ENCODE results near the gene GPR55. TPM values are rescaled to one million over a fixed set of nuclear protein-coding genes. Genes with fewer than 3 reads are reported as not detected.

Gene GPR55
- total RNA-seq (under 1 TPM in 3 of 9 donors, not detected in 6; 0.08 to 0.18 (median 0.14) TPM), polyA plus RNA-seq (under 1 TPM in 2 of 3 donors, not detected in 1; 0.07 to 0.24 TPM)
- long read RNA-seq, donor 1, result 0 reads
- long read RNA-seq, donor 2, result 0 reads
- long read RNA-seq, donor 3, result 0 reads
- long read RNA-seq, donor 4, result 0 reads
- long read RNA-seq, donor 5, result 0 reads
- long read RNA-seq, donor 6, result 0 reads
- long read RNA-seq, donor 7, result 0 reads
- long read RNA-seq, donor 8, result 0 reads
- long read RNA-seq, donor 9, result 0 reads
- long read RNA-seq, donor 10, result 0 reads

- no peaks in the 10 kb centered on the region for H3K27me3 ChIP-seq
- H3K4me3 ChIP-seq, result no peak within 1 kb of the TSS
- no peaks in the 10 kb centered on the region for H3K36me3 ChIP-seq (replicated peaks in 1 of 2)
- no peak for DNase-seq
- intact Hi-C loops (cut with DNase I), result no loop called here
- no peak within 1 kb of the TSS for H3K27ac ChIP-seq
- no peaks in the 10 kb centered on the region for H3K9me3 ChIP-seq (replicated peaks in 1 of 3)
- 60 to 67% (median 64%) methylated on average over 16 to 26 of the region's 26 CpGs for WGBS, 4 donors
- TF ChIP-seq, protein P1, sequence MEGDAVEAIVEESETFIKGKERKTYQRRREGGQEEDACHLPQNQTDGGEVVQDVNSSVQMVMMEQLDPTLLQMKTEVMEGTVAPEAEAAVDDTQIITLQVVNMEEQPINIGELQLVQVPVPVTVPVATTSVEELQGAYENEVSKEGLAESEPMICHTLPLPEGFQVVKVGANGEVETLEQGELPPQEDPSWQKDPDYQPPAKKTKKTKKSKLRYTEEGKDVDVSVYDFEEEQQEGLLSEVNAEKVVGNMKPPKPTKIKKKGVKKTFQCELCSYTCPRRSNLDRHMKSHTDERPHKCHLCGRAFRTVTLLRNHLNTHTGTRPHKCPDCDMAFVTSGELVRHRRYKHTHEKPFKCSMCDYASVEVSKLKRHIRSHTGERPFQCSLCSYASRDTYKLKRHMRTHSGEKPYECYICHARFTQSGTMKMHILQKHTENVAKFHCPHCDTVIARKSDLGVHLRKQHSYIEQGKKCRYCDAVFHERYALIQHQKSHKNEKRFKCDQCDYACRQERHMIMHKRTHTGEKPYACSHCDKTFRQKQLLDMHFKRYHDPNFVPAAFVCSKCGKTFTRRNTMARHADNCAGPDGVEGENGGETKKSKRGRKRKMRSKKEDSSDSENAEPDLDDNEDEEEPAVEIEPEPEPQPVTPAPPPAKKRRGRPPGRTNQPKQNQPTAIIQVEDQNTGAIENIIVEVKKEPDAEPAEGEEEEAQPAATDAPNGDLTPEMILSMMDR (IDR thresholded peaks at IDR 0.05), result no peak
- TF ChIP-seq POLR2A (IDR thresholded peaks at IDR 0.05), result no peak
- no peaks in the 10 kb centered on the region for H3K4me1 ChIP-seq (replicated peaks in 1 of 2)
These were observed at the start of gene GPR55 for GRCh38 chr2:230924470-230925341. GPR55 (minus strand) TSS chr2:230925242; CDS start chr2:230910962, 14,280 bp downstream.

DNA sequence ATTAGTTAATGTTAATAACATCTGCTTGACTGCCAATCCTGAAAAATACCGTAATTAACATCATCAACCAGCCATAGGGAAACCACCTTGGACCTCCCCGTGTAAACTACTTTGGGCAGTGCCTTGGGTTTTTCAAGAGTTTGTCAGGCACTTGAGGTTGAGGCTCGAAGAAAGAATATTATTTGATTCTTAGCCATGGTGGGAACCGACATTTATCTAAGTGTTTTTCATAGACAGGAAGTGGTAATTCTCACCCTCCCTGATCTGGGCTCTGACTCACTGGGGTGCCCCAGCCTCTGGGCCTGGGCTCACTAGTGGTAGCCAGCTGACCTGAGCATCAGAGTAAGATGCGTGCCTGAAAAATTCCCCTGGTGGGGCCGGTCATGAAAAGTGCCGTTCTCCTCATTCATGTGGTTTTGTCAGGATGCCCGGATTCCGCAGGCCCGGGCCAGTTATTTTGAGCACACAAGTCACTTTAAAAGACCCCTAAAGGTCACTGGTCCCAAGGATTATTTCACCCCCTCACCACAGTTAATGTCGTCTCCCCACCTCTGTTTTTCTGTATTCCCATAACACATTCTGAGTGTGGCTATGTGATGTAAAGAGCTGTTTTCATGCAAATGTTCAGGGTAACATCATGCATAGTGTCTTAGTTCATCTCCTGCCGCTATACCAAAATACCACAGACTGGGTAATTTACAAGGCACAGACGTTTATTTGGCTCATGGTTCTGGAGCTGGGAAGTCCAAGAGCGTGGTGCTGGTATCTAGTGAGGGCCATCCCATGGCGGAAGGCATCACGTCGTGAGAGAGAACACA is 49.3 kb upstream of the GPR55 start:
- Histone ChIP-seq H3K36me3 (replicated peaks in 1 of 2) (no peaks in the 10 kb centered on the region), H3K4me3 (no peak overlapping the region), H3K9me3 (replicated peaks in 1 of 3) (no peaks in the 10 kb centered on the region), H3K4me1 (replicated peaks in 1 of 2) (no peaks in the 10 kb centered on the region), H3K27ac (no peak overlapping the region), H3K27me3 (peaks cover 13% of the 10 kb centered on the region)
- 80 to 88% (median 81%) methylated on average over 17 of the region's 17 CpGs for WGBS, 4 donors
- intact Hi-C loops (cut with DNase I), result no loop called here
- DNase-seq, result peak in 1 of 7 donors; percentile 44
- TF ChIP-seq, protein P1 (IDR thresholded peaks at IDR 0.05), result no peak
- no peak for TF ChIP-seq POLR2A (IDR thresholded peaks at IDR 0.05)

DNA sequence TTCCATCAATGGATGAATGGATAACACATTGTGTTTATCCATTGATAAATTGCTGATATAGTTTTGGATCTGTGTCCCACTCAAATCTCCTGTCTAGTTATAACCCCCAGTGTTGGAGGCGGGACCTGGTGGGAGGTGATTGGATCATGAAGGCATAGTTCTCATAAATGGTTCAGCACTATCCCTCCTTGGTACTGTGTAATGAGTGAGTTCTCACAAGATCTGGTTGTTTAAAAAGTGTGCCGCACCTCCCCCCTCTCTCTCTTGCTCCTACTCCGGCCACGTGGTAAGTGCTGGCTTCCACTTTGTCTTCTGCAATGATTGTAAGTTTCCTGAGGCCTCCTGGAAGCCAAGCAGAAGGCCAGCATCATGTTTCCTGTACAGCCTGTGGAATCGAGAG is 47.0 kb upstream of the GPR55 start:
- 78 to 85% (median 79%) methylated on average over 5 of the region's 5 CpGs for WGBS, 4 donors
- Histone ChIP-seq H3K27ac (no peak overlapping the region), H3K4me1 (replicated peaks in 1 of 2) (no peaks in the 10 kb centered on the region), H3K4me3 (no peak overlapping the region), H3K36me3 (replicated peaks in 1 of 2) (no peaks in the 10 kb centered on the region), H3K27me3 (peaks cover 8% of the 10 kb centered on the region), H3K9me3 (replicated peaks in 1 of 3) (no peaks in the 10 kb centered on the region)
- TF ChIP-seq, protein P1 (IDR thresholded peaks at IDR 0.05), result no peak
- TF ChIP-seq POLR2A (IDR thresholded peaks at IDR 0.05), result no peak
- intact Hi-C loops (cut with DNase I), result no loop called here
- DNase-seq, result peak in 1 of 7 donors; percentile 18

DNA sequence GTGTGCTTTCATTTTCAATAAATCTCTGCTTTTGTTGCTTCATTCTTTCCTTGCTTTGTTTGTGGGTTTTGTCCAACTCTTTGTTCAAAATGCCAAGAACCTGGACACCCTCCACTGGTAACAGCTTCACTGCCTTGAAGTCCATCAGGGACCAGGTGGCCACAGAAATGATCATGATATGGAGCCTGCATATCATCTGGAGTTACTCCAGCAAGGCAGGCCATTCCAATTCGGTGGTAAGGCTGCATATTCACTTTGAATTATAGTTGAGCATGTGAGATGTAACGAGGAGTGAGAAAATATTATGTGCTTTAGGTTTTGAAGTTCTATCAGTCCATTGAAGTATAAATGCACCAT is 44.6 kb upstream of the GPR55 start:
- intact Hi-C loops (cut with DNase I), result no loop called here
- Histone ChIP-seq H3K36me3 (replicated peaks in 1 of 2) (no peaks in the 10 kb centered on the region), H3K9me3 (replicated peaks in 1 of 3) (no peaks in the 10 kb centered on the region), H3K27me3 (no peaks in the 10 kb centered on the region), H3K4me3 (no peak overlapping the region), H3K4me1 (replicated peaks in 1 of 2) (no peaks in the 10 kb centered on the region), H3K27ac (no peak overlapping the region)
- WGBS, 4 donors, result 65 to 83% (median 67%) methylated on average over 2 of the region's 2 CpGs
- peak in 1 of 7 donors; percentile 14 for DNase-seq
- TF ChIP-seq, protein P1 (IDR thresholded peaks at IDR 0.05), result no peak
- no peak for TF ChIP-seq POLR2A (IDR thresholded peaks at IDR 0.05)
